CMK (cell line): Measurements from ENCODE around the gene DMRT1.

Experiments
- DNase-seq: peaks from one replicate; pipeline ENCODE4 v3.0.0-alpha.2; 2010; ENCODE audit warnings: low read depth

The DMRT1 gene

GRCh38 chr9:926976-927375, 85.5 kb downstream of the DMRT1 start:
- DNase-seq = no peak

GRCh38 chr9:928363-929042, 87.0 kb downstream of the DMRT1 start:
- DNase-seq = no peak

DNA sequence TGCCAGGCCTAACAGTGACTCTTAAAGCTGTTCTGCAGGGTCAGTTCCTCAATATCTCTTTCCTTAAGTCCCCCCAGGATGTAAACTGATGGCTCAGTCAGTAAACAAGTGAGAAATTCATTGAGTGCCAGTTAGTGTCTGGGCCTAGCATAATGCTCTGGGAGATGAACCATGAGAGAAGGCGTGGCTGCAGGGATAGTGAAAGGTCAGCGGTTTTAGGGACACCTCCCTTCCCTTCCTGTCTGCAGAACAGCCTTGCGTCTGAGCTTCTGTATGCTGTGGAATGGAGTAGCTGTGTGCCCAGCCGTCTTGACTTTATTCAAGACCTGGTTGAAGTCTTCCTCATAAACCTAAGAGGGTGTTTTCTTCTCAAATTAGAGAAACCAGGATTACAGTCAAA, 88.2 kb downstream of the DMRT1 start:
- DNase-seq = no peak

GRCh38 chr9:933356-933755, 91.9 kb downstream of the DMRT1 start:
- DNase-seq = no peak

- no peak for DNase-seq
Measured at GRCh38 chr9:935348-935965, 94.0 kb downstream of the DMRT1 start.

GRCh38 chr9:942805-943580, 101.5 kb downstream of the DMRT1 start:
- no peak for DNase-seq

DNA sequence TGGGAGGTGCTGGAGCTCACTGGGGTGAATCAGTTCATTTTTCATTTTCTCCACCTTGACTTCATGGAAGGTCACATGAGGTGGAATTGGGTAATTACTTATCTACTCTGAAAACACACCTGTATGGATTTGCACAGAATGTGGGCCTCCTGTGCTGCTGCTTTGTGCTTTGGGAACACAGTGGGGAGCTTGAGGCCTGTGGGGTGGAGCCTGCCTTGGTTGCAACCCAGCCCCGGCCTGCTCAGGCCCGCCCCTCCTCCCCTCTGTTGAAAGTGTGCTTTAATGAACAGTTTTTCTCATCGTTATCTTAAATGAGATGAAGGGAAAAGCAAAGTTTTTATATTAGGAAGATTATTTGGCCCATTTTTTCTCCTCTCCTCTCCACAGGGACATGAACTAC, 106.5 kb downstream of the DMRT1 start:
- DNase-seq = no peak

- DNase-seq = no peak
Measured at GRCh38 chr9:948497-948896, 107.0 kb downstream of the DMRT1 start.

GRCh38 chr9:950139-950538, 108.6 kb downstream of the DMRT1 start:
- no peak for DNase-seq

GRCh38 chr9:952546-952945, 111.0 kb downstream of the DMRT1 start:
- DNase-seq = no peak

- DNase-seq = no peak
Measured at GRCh38 chr9:959105-959504, 117.6 kb downstream of the DMRT1 start.

GRCh38 chr9:959914-960313, 118.4 kb downstream of the DMRT1 start:
- DNase-seq = no peak

DNA sequence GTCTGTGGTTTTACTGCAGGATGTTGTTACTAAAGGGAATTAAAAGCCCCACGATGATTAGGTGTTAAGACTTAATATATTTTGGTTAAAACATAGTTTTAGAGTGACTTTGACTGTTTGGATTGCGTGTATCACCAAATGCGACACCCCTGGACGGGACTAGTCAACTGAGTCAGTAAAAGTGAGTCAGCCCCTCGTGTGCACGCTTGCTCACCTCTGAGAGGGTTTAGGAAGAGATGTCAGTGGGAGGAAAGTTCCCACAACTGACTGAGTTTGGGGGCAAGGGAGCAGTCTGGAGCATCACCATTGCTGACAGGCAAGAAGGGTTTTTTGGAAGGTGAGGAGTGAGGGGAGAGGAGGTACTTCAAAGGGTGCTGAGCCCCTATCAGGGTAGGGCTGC, 120.5 kb downstream of the DMRT1 start:
- no peak for DNase-seq

GRCh38 chr9:965497-965896, 124.0 kb downstream of the DMRT1 start:
- DNase-seq = no peak

- DNase-seq = no peak
Measured at GRCh38 chr9:966870-967269, 125.4 kb downstream of the DMRT1 start.

DNA sequence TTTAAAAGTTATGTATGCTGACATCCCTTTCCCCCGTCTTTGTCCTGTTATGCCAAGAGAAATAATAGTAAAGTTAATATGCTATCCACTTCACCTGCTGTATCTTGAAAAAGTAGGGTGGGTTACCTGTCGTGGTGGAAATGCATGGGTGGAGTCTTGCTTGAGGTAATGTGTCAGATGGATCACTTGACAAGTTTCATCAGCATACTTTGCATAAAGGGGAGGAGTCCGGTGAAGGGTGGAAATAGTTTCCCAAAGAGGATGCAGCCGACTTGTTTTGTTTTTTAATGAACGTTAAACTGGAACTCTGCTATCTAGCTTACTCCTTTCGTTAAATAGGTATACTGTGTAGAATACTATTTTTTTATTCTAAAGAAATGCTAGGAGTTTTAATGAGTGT, 125.9 kb downstream of the DMRT1 start:
- DNase-seq = no peak

GRCh38 chr9:967903-968641, 126.6 kb downstream of the DMRT1 start:
- DNase-seq = no peak

DNA sequence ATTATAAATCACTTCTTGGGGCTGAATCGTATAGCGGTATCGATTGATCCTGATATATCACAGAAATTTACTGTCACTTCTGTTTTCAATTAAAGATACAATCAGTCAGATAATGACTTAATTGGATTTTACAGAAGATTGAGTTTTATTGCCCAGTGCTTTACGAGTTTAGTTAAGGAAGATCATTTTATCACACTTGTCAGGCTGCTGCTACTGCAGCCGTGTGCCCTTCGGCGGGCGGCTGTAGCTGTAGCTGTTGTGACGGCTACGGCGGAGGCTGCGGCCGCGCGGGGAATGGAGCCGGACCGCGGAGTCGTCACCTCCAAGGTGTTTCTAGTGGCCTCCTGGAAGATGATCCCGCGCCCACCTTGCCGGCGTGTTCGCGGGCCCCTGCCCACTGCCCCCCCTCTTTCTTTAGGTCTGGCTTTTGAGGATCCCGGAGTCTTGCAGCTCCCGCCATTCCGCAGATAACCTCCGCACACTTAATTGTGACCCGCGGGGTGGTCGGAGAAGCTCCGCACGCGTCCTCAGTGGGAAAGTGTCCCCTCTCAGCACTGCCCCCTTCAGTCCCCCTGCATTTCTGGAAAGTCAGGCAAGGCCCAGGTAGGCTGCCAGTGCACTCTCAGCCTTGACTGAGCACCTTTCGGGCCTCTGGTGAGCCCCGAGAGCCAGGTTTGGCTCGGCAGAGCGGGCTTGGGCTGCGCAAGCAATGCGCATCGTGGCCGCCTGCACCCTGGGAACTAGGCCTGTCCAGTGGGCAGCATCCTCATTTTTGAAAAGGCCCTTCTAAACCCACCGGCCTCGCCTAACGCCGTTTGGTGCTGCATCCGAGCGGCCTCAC, 128.0 kb downstream of the DMRT1 start:
- DNase-seq = no peak

- DNase-seq = no peak
Measured at GRCh38 chr9:970151-970996, 128.9 kb downstream of the DMRT1 start.

- DNase-seq = no peak
Measured at GRCh38 chr9:971901-972500, 130.5 kb downstream of the DMRT1 start.
